ENCODE data around the gene MSI2. TPM values are rescaled to one million over a fixed set of nuclear protein-coding genes. Genes with fewer than 3 reads are reported as not detected.

MSI2 gene
- total and polyA plus RNA-seq, 2 experiments from 2014 or later, result 18.9 to 41.8 TPM

DNA sequence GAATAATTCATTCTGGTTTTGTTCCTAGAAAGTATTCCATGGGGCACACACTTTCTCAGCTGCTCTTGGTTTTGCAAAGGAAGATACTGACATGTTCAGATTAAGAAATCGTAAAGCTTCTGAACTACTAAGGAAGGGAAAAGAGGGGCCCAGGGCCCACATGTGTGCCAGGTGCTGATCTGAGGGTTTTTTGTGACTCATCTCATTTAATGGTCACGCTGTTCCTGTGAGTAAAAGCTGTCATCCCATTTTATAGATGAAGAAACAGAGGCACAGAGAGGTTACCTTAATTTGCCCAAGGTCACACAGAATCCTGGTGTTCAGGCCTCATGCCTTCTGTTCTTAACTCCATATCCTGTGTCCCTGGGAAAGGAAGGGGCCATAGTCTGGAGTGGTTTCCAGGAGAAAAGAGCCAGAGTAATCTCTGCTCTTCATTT is 113.2 kb downstream of the MSI2 start:
- Mint-ChIP-seq H3K27ac (peak overlapping the region; percentile 39; the same call in 1 of the 2 replicates), H3K4me1 (peaks cover 47% of the 10 kb centered on the region), H3K27me3 (ENCODE audit: insufficient read depth, low read depth, poor library complexity) (peaks cover 4% of the 10 kb centered on the region), H3K9me3 (peaks cover 13% of the 10 kb centered on the region; the same call in 1 of the 3 replicates), H3K4me3 (no peak overlapping the region), H3K36me3 (ENCODE audit: low read depth) (peaks cover 21% of the 10 kb centered on the region)
- Histone ChIP-seq H3K36me3 (ENCODE audit: insufficient read depth) (no peaks in the 10 kb centered on the region), H3F3A (replicated peaks; ENCODE audit: low read depth) (no peaks in the 10 kb centered on the region), H3K4me2 (no peak overlapping the region), H2AFZ (no peak overlapping the region), H3K79me2 (replicated peaks; ENCODE audit: insufficient read depth) (0 out of 2 replicates have a peak, but pooled peaks cover 8% of the 10 kb centered on the region), H4K20me1 (replicated peaks; ENCODE audit: insufficient read depth) (no peaks in the 10 kb centered on the region), H3K4me3 (no peak overlapping the region), H3K9me2 (ENCODE audit: insufficient read depth) (no peaks in the 10 kb centered on the region; the same call in 1 of the 2 replicates), H3K27me3 (ENCODE audit: insufficient read depth) (no peaks in the 10 kb centered on the region), H3K4me1 (ENCODE audit: insufficient read depth) (peaks cover 23% of the 10 kb centered on the region), H3K27ac (ENCODE audit: low read depth) (no peak overlapping the region)
- DNase-seq (ENCODE audit: low spot score) (no peak), ATAC-seq (no peak)
- TF ChIP-seq, protein P1, sequence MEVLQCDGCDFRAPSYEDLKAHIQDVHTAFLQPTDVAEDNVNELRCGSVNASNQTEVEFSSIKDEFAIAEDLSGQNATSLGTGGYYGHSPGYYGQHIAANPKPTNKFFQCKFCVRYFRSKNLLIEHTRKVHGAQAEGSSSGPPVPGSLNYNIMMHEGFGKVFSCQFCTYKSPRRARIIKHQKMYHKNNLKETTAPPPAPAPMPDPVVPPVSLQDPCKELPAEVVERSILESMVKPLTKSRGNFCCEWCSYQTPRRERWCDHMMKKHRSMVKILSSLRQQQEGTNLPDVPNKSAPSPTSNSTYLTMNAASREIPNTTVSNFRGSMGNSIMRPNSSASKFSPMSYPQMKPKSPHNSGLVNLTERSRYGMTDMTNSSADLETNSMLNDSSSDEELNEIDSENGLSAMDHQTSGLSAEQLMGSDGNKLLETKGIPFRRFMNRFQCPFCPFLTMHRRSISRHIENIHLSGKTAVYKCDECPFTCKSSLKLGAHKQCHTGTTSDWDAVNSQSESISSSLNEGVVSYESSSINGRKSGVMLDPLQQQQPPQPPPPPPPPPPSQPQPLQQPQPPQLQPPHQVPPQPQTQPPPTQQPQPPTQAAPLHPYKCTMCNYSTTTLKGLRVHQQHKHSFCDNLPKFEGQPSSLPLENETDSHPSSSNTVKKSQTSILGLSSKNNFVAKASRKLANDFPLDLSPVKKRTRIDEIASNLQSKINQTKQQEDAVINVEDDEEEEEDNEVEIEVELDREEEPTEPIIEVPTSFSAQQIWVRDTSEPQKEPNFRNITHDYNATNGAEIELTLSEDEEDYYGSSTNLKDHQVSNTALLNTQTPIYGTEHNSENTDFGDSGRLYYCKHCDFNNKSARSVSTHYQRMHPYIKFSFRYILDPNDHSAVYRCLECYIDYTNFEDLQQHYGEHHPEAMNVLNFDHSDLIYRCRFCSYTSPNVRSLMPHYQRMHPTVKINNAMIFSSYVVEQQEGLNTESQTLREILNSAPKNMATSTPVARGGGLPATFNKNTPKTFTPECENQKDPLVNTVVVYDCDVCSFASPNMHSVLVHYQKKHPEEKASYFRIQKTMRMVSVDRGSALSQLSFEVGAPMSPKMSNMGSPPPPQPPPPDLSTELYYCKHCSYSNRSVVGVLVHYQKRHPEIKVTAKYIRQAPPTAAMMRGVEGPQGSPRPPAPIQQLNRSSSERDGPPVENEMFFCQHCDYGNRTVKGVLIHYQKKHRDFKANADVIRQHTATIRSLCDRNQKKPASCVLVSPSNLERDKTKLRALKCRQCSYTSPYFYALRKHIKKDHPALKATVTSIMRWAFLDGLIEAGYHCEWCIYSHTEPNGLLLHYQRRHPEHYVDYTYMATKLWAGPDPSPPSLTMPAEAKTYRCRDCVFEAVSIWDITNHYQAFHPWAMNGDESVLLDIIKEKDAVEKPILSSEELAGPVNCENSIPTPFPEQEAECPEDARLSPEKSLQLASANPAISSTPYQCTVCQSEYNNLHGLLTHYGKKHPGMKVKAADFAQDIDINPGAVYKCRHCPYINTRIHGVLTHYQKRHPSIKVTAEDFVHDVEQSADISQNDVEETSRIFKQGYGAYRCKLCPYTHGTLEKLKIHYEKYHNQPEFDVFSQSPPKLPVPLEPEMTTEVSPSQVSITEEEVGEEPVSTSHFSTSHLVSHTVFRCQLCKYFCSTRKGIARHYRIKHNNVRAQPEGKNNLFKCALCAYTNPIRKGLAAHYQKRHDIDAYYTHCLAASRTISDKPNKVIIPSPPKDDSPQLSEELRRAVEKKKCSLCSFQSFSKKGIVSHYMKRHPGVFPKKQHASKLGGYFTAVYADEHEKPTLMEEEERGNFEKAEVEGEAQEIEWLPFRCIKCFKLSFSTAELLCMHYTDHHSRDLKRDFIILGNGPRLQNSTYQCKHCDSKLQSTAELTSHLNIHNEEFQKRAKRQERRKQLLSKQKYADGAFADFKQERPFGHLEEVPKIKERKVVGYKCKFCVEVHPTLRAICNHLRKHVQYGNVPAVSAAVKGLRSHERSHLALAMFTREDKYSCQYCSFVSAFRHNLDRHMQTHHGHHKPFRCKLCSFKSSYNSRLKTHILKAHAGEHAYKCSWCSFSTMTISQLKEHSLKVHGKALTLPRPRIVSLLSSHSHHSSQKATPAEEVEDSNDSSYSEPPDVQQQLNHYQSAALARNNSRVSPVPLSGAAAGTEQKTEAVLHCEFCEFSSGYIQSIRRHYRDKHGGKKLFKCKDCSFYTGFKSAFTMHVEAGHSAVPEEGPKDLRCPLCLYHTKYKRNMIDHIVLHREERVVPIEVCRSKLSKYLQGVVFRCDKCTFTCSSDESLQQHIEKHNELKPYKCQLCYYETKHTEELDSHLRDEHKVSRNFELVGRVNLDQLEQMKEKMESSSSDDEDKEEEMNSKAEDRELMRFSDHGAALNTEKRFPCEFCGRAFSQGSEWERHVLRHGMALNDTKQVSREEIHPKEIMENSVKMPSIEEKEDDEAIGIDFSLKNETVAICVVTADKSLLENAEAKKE (CRISPR knock-in tag; IDR thresholded peaks at IDR 0.05), result no peak
- TF ChIP-seq EZH2phosphoT487 (IDR thresholded peaks at IDR 0.05; ENCODE audit: unreplicated experiment) (no peak), CREB1 (CRISPR knock-in tag; IDR thresholded peaks at IDR 0.05; ENCODE audit: low read depth) (no peak), ZNF114 (CRISPR knock-in tag; IDR thresholded peaks at IDR 0.05) (no peak), EZH2 (IDR thresholded peaks at IDR 0.05; ENCODE audit: low read depth, unreplicated experiment) (no peak), POLR2AphosphoS5 (IDR thresholded peaks at IDR 0.05; ENCODE audit: low read depth) (no peak), ZNF331 (CRISPR knock-in tag; IDR thresholded peaks at IDR 0.05; ENCODE audit: low read depth) (no peak), ETS1 (IDR thresholded peaks at IDR 0.05) (no peak), NANOG (IDR thresholded peaks at IDR 0.05; ENCODE audit: borderline replicate concordance) (no peak), STAT1 (IDR thresholded peaks at IDR 0.05; ENCODE audit: unreplicated experiment) (no peak), JUNB (IDR thresholded peaks at IDR 0.05; ENCODE audit: unreplicated experiment) (no peak)
- TF ChIP-seq, protein P2, sequence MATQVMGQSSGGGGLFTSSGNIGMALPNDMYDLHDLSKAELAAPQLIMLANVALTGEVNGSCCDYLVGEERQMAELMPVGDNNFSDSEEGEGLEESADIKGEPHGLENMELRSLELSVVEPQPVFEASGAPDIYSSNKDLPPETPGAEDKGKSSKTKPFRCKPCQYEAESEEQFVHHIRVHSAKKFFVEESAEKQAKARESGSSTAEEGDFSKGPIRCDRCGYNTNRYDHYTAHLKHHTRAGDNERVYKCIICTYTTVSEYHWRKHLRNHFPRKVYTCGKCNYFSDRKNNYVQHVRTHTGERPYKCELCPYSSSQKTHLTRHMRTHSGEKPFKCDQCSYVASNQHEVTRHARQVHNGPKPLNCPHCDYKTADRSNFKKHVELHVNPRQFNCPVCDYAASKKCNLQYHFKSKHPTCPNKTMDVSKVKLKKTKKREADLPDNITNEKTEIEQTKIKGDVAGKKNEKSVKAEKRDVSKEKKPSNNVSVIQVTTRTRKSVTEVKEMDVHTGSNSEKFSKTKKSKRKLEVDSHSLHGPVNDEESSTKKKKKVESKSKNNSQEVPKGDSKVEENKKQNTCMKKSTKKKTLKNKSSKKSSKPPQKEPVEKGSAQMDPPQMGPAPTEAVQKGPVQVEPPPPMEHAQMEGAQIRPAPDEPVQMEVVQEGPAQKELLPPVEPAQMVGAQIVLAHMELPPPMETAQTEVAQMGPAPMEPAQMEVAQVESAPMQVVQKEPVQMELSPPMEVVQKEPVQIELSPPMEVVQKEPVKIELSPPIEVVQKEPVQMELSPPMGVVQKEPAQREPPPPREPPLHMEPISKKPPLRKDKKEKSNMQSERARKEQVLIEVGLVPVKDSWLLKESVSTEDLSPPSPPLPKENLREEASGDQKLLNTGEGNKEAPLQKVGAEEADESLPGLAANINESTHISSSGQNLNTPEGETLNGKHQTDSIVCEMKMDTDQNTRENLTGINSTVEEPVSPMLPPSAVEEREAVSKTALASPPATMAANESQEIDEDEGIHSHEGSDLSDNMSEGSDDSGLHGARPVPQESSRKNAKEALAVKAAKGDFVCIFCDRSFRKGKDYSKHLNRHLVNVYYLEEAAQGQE (IDR thresholded peaks at IDR 0.05; ENCODE audit: unreplicated experiment), result no peak
- TF ChIP-seq, protein P3, sequence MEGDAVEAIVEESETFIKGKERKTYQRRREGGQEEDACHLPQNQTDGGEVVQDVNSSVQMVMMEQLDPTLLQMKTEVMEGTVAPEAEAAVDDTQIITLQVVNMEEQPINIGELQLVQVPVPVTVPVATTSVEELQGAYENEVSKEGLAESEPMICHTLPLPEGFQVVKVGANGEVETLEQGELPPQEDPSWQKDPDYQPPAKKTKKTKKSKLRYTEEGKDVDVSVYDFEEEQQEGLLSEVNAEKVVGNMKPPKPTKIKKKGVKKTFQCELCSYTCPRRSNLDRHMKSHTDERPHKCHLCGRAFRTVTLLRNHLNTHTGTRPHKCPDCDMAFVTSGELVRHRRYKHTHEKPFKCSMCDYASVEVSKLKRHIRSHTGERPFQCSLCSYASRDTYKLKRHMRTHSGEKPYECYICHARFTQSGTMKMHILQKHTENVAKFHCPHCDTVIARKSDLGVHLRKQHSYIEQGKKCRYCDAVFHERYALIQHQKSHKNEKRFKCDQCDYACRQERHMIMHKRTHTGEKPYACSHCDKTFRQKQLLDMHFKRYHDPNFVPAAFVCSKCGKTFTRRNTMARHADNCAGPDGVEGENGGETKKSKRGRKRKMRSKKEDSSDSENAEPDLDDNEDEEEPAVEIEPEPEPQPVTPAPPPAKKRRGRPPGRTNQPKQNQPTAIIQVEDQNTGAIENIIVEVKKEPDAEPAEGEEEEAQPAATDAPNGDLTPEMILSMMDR (conservative IDR thresholded peaks at IDR 0.05; ENCODE audit: low read depth in 2 of 2), result no peak

All from GM23338 (cell line).